Nephron (organoid): ENCODE data around the gene CCDC80.
A peak's percentile ranks its signal among the peaks of the same experiment; 100 is the strongest.

ENCODE experiments used
- H3K27ac Mint-ChIP-seq, 3 experiments: 2 replicates each; pipeline ENCODE4 v1.8.0; 2020; ENCODE audit warnings: mixed read lengths in 3 of 3, mild to moderate bottlenecking in 2 of 3, moderate library complexity in 1 of 3
- H3K27me3 Mint-ChIP-seq: 2 replicates; pipeline ENCODE4 v1.8.0; 2021; ENCODE audit warnings: low read depth, mild to moderate bottlenecking, moderate library complexity, mixed read lengths
- H3K36me3 Mint-ChIP-seq: 2 replicates; pipeline ENCODE4 v1.8.0; 2020; ENCODE audit warnings: low read depth, mixed read lengths
- H3K4me1 Mint-ChIP-seq: 2 replicates; pipeline ENCODE4 v1.8.0; 2020; ENCODE audit warnings: mixed read lengths
- H3K4me3 Mint-ChIP-seq, 3 experiments: 2 replicates each; pipeline ENCODE4 v1.8.0; 2020; ENCODE audit warnings: mild to moderate bottlenecking in 3 of 3, mixed read lengths in 3 of 3, moderate library complexity in 2 of 3
- H3K9me3 Mint-ChIP-seq: 2 replicates; pipeline ENCODE4 v1.8.0; 2020; ENCODE audit warnings: mixed read lengths
- TF ChIP-seq, protein P1 (sequence below), 3 experiments: fragments of 200-600 bp; sonication (generic); IDR thresholded peaks; one replicate each; pipeline ENCODE4 v1.5.0; 2021; ENCODE audit warnings: antibody characterized with exemption in 3 of 3; ENCODE audit not compliant: unreplicated experiment in 3 of 3

CCDC80 gene

DNA sequence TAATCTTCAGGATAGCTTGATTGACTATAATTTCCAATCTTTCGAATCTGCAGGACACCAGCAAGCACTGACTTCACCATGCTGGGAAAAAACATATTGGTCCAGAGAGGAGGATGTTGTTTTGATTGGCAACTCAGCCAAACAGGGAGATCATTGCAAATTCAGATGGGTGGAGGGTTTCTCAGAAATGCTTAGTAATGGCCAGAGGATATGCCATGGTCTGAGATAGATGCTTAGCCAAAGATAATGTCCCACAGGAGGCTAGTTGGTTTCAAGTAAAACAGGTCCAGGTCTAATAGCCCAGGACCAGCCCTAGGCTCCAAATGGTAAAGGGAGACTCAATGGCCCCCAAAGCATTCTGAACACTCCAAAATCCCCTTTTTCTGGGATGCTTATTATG, 46.7 kb upstream of the CCDC80 start:
- TF ChIP-seq, protein P1, sequence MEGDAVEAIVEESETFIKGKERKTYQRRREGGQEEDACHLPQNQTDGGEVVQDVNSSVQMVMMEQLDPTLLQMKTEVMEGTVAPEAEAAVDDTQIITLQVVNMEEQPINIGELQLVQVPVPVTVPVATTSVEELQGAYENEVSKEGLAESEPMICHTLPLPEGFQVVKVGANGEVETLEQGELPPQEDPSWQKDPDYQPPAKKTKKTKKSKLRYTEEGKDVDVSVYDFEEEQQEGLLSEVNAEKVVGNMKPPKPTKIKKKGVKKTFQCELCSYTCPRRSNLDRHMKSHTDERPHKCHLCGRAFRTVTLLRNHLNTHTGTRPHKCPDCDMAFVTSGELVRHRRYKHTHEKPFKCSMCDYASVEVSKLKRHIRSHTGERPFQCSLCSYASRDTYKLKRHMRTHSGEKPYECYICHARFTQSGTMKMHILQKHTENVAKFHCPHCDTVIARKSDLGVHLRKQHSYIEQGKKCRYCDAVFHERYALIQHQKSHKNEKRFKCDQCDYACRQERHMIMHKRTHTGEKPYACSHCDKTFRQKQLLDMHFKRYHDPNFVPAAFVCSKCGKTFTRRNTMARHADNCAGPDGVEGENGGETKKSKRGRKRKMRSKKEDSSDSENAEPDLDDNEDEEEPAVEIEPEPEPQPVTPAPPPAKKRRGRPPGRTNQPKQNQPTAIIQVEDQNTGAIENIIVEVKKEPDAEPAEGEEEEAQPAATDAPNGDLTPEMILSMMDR (IDR thresholded peaks at IDR 0.05; ENCODE audit: unreplicated experiment in 3 of 3), result no peak
- H3K4me1 Mint-ChIP-seq, result peaks cover 4% of the 10 kb centered on the region
- H3K27me3 Mint-ChIP-seq, result peaks cover 2% of the 10 kb centered on the region
- no peak overlapping the region for H3K4me3 Mint-ChIP-seq
- H3K36me3 Mint-ChIP-seq, result no peaks in the 10 kb centered on the region
- H3K27ac Mint-ChIP-seq, result no peak overlapping the region
- H3K9me3 Mint-ChIP-seq, result peaks cover 5% of the 10 kb centered on the region

DNA sequence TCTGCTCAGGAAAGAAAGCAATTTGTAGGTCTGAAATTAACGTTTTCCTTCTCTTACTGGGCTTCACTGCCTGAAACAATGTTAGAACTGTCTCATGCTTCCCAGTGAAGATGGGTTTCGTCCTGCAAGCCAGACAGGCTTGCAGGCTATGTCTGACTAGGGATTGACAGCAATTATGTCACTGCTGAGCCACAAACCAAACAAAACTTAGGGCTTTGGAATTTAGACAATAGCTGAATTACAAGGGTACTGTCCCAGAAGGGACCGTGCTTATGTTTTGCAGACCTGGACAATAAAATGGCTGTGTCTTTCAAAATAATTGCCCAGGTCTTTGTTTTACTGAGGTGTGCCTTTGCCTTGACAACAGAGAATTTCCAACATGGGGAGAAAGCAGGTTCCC, 46.3 kb upstream of the CCDC80 start:
- no peak overlapping the region for H3K27ac Mint-ChIP-seq
- no peaks in the 10 kb centered on the region for H3K36me3 Mint-ChIP-seq
- H3K27me3 Mint-ChIP-seq, result no peaks in the 10 kb centered on the region
- TF ChIP-seq, protein P1 (IDR thresholded peaks at IDR 0.05; ENCODE audit: unreplicated experiment in 3 of 3), result no peak
- H3K4me3 Mint-ChIP-seq, result no peak overlapping the region
- H3K9me3 Mint-ChIP-seq, result peaks cover under 1% of the 10 kb centered on the region
- peaks cover 5% of the 10 kb centered on the region for H3K4me1 Mint-ChIP-seq

DNA sequence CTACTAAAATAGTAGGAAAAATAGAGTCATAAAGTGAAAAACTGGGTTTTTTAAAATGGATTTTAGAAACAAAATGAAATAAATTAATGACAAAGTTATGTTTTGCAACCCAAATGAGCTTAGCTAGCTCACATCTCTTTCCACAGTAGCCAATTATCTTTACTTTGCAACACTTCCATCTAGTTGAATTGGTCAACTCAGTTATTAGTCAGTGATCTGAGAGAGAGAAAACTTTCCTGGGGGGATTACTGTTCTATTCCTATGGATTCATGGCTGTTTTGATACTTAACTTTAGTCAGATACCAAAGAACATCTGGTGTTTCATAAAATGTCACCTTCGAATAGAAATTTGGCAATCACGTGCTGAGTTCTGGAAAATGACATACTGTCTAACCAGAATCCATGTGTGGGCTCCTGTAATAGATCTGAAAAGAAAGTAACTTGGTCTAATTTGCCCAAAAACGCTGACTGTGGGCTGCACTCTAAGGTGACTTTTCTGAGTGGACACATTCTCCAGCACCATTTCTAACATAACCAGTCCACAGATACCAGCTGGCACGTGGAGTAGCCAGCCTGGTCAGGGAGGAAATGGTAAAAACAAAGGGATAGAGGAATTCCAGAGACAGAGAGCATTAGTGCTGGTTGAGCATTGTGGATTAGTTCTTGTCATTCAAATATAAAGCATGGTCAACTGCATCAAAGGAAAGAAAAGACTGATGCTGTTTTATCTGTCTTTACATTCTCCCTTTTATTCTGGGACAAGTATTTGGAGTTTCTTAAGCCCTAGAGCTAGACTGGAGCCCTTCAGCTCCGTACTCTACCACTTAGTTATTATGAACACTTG, 45.2 kb upstream of the CCDC80 start:
- no peaks in the 10 kb centered on the region for H3K9me3 Mint-ChIP-seq
- H3K4me3 Mint-ChIP-seq, result no peak overlapping the region
- no peaks in the 10 kb centered on the region for H3K36me3 Mint-ChIP-seq
- TF ChIP-seq, protein P1 (IDR thresholded peaks at IDR 0.05; ENCODE audit: unreplicated experiment in 3 of 3), result no peak
- H3K27ac Mint-ChIP-seq, result no peak overlapping the region
- H3K27me3 Mint-ChIP-seq, result no peaks in the 10 kb centered on the region
- peaks cover 14% of the 10 kb centered on the region for H3K4me1 Mint-ChIP-seq

DNA sequence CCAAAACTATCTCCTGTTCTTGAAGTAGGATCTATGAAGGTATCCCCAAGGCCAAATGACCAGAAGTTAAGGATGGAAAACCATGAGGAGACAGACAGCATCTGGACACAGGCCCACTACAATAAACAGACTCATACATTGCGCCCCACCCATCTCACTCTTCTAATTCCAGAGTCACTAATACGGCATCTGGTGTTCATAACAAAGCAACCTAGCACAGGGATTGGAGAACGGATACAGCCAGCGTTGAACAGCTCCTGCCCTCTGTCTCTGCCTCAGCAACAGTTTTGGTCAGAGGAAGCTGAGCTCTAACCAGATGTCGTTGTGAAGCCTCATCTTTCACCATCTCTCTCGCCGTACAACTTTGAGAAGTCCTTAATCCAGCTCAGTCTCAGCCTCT, 44.5 kb upstream of the CCDC80 start:
- H3K4me1 Mint-ChIP-seq, result peaks cover 14% of the 10 kb centered on the region
- H3K4me3 Mint-ChIP-seq, result no peak overlapping the region
- H3K27ac Mint-ChIP-seq, result no peak overlapping the region
- no peaks in the 10 kb centered on the region for H3K9me3 Mint-ChIP-seq
- H3K27me3 Mint-ChIP-seq, result no peaks in the 10 kb centered on the region
- H3K36me3 Mint-ChIP-seq, result no peaks in the 10 kb centered on the region
- TF ChIP-seq, protein P1 (IDR thresholded peaks at IDR 0.05; ENCODE audit: unreplicated experiment in 3 of 3), result no peak

DNA sequence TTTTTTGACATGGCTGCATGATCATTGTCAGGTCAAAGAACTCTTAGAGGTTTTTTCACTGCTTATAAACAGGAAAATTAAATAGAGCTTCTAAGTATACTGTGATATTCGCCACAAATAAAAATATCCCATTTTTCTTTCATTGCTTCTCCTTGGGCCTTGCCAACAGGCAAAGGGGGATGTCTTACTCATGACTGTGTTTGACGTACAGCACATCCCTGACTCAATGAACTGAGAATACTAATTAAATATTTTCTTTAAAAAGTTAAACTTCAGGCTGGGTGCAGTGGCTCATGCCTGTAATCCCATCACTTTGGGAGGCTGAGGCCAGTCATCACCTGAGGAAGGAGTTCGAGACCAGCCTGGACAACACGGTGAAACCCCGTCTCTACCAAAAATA, 41.4 kb upstream of the CCDC80 start:
- TF ChIP-seq, protein P1 (IDR thresholded peaks at IDR 0.05; ENCODE audit: unreplicated experiment in 3 of 3), result no peak
- H3K4me1 Mint-ChIP-seq, result peaks cover 10% of the 10 kb centered on the region
- no peaks in the 10 kb centered on the region for H3K9me3 Mint-ChIP-seq
- no peaks in the 10 kb centered on the region for H3K27me3 Mint-ChIP-seq
- peak overlapping the region; percentile 24 to 88 (median 51) for H3K27ac Mint-ChIP-seq
- no peaks in the 10 kb centered on the region for H3K36me3 Mint-ChIP-seq
- H3K4me3 Mint-ChIP-seq, result no peak overlapping the region

DNA sequence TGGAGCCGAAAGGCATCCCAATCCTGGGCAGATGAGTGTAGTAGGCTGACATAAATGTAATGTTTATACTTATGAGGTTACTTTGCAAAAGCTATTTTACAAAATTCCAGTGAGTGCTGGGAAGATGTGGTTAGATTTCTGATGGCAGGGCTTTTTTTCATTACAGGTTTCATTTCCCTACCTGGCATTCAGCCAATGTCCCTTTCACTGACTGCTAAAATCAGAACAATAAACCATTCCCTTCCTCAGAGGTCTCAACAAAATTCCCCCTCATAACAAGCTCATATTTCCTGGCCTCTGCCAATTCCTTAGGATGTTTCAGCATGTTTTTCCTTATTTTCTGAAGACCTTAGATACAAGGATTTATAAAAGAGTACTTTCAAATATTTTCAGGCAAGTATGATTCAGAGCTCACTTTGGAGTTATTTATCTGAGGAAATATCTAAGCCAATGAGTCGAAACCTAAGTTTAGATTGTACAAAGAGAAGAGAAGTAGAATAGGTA, 40.9 kb upstream of the CCDC80 start:
- Mint-ChIP-seq H3K27me3 (no peaks in the 10 kb centered on the region), H3K4me1 (peaks cover 13% of the 10 kb centered on the region), H3K9me3 (no peaks in the 10 kb centered on the region), H3K36me3 (no peaks in the 10 kb centered on the region), H3K27ac (peak overlapping the region; percentile 24 to 88 (median 51)), H3K4me3 (no peak overlapping the region)
- TF ChIP-seq, protein P1 (IDR thresholded peaks at IDR 0.05; ENCODE audit: unreplicated experiment in 3 of 3), result no peak
